Measurements from ENCODE around the gene ZNF618. TPM values are rescaled to one million over a fixed set of nuclear protein-coding genes. Genes with fewer than 3 reads are reported as not detected.
A peak's percentile ranks its signal among the peaks of the same experiment; 100 is the strongest.

ZNF618 gene
- total and polyA plus RNA-seq, 2 experiments from 2014 or later = 10.2 to 14.0 TPM

DNA sequence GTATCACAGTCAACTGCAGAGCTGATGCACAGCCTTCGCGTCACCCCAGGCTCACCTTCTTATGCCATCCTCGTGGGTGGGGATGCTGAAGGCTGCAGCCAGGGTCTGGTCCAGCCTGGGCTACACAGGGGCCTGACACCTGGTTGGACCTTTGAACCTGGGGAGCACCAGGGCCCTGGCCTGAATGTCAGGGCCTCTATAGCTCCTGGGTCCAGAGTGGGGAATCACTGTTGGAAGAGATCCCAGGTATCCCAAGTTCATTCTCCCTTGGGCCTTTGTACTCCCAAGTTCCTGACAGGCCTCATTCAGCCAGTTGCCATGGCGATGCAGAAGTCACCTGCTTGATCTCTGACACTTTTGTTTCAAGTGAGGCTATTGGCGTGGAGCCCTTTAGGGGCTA is 43.8 kb downstream of the ZNF618 start:
- no peaks in the 10 kb centered on the region for H3K27me3 ChIP-seq

DNA sequence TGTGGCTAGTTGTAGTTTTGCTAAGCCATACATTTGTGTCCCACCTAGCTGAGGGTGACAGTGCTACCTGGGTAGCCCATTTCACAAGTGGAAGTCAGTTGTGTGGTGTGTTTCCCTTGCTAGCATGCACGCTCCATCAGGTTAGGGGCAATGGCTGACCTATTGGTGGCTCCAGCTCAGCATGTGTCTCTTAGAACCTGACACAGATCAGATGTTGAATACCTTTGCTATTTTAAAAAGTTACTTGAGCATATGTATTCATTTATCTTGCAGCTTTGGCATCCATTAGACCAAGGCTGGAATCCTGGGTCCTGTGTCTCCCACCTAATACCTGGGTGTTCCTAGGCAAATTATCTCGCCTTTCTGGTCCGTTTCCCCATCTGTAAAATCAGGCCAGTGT is 44.8 kb downstream of the ZNF618 start:
- Histone ChIP-seq H4K20me1 (ENCODE audit: insufficient read depth, poor library complexity, severe bottlenecking) (peaks cover 3% of the 10 kb centered on the region), H3K79me2 (peaks cover 91% of the 10 kb centered on the region)

More for the DNA sequence above, 43.8 kb downstream of the ZNF618 start:
- no peak overlapping the region for H3K4me3 ChIP-seq
- no peaks in the 10 kb centered on the region for H3K36me3 ChIP-seq (replicated peaks; ENCODE audit: insufficient read depth, low read depth)
- DNase-seq (ENCODE audit: low spot score) = peak; percentile 23
- H3K4me2 ChIP-seq = no peak overlapping the region
- no peaks in the 10 kb centered on the region for H3K9me3 ChIP-seq (ENCODE audit: low read depth)
- no peaks in the 10 kb centered on the region for H3K4me1 ChIP-seq (ENCODE audit: insufficient read depth)
- peaks cover 3% of the 10 kb centered on the region for H4K20me1 ChIP-seq (ENCODE audit: insufficient read depth, poor library complexity, severe bottlenecking)
- no peak overlapping the region for H3K27ac ChIP-seq
- no peak overlapping the region for H2AFZ ChIP-seq
- H3K9me2 ChIP-seq (replicated peaks; ENCODE audit: insufficient read depth) = no peaks in the 10 kb centered on the region
- peaks cover 90% of the 10 kb centered on the region for H3K79me2 ChIP-seq
- TF ChIP-seq EZH2phosphoT487 (IDR thresholded peaks at IDR 0.05; ENCODE audit: low read depth, severe bottlenecking, unreplicated experiment) (no peak), EZH2 (IDR thresholded peaks at IDR 0.05; ENCODE audit: borderline replicate concordance) (no peak)
- TF ChIP-seq, protein P1, sequence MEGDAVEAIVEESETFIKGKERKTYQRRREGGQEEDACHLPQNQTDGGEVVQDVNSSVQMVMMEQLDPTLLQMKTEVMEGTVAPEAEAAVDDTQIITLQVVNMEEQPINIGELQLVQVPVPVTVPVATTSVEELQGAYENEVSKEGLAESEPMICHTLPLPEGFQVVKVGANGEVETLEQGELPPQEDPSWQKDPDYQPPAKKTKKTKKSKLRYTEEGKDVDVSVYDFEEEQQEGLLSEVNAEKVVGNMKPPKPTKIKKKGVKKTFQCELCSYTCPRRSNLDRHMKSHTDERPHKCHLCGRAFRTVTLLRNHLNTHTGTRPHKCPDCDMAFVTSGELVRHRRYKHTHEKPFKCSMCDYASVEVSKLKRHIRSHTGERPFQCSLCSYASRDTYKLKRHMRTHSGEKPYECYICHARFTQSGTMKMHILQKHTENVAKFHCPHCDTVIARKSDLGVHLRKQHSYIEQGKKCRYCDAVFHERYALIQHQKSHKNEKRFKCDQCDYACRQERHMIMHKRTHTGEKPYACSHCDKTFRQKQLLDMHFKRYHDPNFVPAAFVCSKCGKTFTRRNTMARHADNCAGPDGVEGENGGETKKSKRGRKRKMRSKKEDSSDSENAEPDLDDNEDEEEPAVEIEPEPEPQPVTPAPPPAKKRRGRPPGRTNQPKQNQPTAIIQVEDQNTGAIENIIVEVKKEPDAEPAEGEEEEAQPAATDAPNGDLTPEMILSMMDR (IDR thresholded peaks at IDR 0.05; ENCODE audit: poor library complexity) = no peak
- WGBS (ENCODE audit: low lambda C conversion rate, missing lambda C conversion rate) = 95% methylated on average over 5 of the region's 5 CpGs

DNA sequence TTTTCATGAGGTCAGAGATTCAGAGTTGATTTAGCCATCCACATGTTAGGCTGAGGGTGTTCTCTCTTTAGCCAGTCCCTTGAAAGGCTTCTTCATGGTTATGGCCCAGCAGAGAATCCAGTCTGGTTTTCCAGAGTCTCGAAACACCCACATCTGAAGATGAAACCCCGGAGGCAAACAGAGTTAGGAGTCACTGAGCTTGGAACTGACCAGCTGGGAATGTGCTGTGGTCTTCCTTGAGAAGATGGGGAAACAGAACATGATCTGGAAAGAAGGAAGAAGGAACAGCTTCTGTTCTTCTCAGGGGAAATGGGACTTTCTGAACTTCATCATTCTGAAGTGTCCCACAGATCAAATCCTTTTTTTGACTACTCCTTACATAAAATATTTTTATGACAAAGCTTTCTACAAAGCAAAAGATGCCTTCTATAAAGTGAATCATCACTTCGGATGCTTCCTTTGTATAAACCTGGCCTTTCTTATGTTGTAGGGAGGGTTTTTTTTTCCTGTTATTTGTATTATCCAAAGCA is 45.4 kb downstream of the ZNF618 start:
- 95% methylated on average over 3 of the region's 3 CpGs for WGBS (ENCODE audit: low lambda C conversion rate, missing lambda C conversion rate)
- no peak overlapping the region for H3K4me3 ChIP-seq
- peaks cover 93% of the 10 kb centered on the region for H3K79me2 ChIP-seq
- H3K4me2 ChIP-seq = no peak overlapping the region
- no peaks in the 10 kb centered on the region for H3K27me3 ChIP-seq
- H3K9me3 ChIP-seq (ENCODE audit: low read depth) = no peaks in the 10 kb centered on the region
- TF ChIP-seq EZH2 (IDR thresholded peaks at IDR 0.05; ENCODE audit: borderline replicate concordance) (no peak), EZH2phosphoT487 (IDR thresholded peaks at IDR 0.05; ENCODE audit: low read depth, severe bottlenecking, unreplicated experiment) (no peak)
- TF ChIP-seq, protein P1 (IDR thresholded peaks at IDR 0.05; ENCODE audit: poor library complexity) = no peak
- H3K4me1 ChIP-seq (ENCODE audit: insufficient read depth) = no peaks in the 10 kb centered on the region
- H3K27ac ChIP-seq = no peak overlapping the region
- DNase-seq (ENCODE audit: low spot score) = no peak
- peaks cover 3% of the 10 kb centered on the region for H4K20me1 ChIP-seq (ENCODE audit: insufficient read depth, poor library complexity, severe bottlenecking)
- no peaks in the 10 kb centered on the region for H3K36me3 ChIP-seq (replicated peaks; ENCODE audit: insufficient read depth, low read depth)
- no peak overlapping the region for H2AFZ ChIP-seq
- H3K9me2 ChIP-seq (replicated peaks; ENCODE audit: insufficient read depth) = no peaks in the 10 kb centered on the region

More for the DNA sequence above, 44.8 kb downstream of the ZNF618 start:
- Histone ChIP-seq H2AFZ (no peak overlapping the region), H3K27me3 (no peaks in the 10 kb centered on the region), H3K27ac (no peak overlapping the region), H3K4me3 (no peak overlapping the region), H3K4me2 (no peak overlapping the region), H3K9me3 (ENCODE audit: low read depth) (no peaks in the 10 kb centered on the region), H3K4me1 (ENCODE audit: insufficient read depth) (no peaks in the 10 kb centered on the region), H3K9me2 (replicated peaks; ENCODE audit: insufficient read depth) (no peaks in the 10 kb centered on the region), H3K36me3 (replicated peaks; ENCODE audit: insufficient read depth, low read depth) (no peaks in the 10 kb centered on the region)
- TF ChIP-seq, protein P1 (IDR thresholded peaks at IDR 0.05; ENCODE audit: poor library complexity) = no peak
- no peak for TF ChIP-seq EZH2phosphoT487 (IDR thresholded peaks at IDR 0.05; ENCODE audit: low read depth, severe bottlenecking, unreplicated experiment)
- TF ChIP-seq EZH2 (IDR thresholded peaks at IDR 0.05; ENCODE audit: borderline replicate concordance) = no peak
- 91% methylated on average over 3 of the region's 3 CpGs for WGBS (ENCODE audit: low lambda C conversion rate, missing lambda C conversion rate)
- DNase-seq (ENCODE audit: low spot score) = no peak
